ENCODE data around the gene ABCA1. TPM values are rescaled to one million over a fixed set of nuclear protein-coding genes. Genes with fewer than 3 reads are reported as not detected.
"Not testable (repeated sequence)": the region's sequence is repeated elsewhere in the genome, so short reads cannot be mapped to it uniquely, and the experiment has no call there.

ABCA1 gene
- total RNA-seq, 1 donor: 73.1 TPM

DNA sequence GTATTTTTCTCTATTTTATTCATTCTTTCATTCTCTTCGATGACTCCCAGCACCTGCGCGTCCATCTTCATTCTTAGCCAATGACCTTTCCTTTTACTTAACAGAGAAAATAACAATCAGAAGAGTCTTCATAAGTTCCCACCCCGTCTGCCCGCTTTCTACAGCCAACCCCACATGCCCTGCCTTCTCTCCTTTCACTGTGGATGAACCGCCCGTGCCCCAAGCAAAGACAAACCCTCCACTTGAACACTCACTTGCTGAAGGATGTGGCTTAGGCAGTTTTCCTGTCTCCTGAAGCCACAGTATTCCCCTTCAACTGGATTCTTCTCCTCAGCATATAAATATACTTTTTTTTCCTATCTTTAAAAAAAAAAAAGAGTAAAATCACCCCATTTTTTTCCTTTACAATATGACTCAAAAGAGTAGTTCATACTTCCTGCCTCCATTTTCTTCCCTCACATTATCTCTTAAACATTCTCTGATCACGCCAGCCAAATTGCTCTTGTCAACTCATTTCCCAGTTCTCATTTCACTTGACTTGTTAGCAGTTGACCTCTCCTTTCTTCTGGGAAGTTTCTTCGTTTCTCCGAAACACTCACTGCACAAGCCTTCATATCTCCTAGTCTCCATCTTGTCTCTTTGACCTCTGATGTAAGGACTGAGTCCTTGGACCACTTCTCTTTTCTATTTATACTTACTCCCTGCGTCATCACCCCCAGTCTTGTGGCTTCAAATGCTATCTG is 153.0 kb downstream of the ABCA1 start:
- Histone ChIP-seq H3K79me2 (ENCODE audit: insufficient read depth, low read length) (no peaks in the 10 kb centered on the region), H3K4me2 (ENCODE audit: insufficient read depth, low read length) (no peak overlapping the region), H3K27ac (ENCODE audit: low read depth, low read length) (no peak overlapping the region), H2AFZ (ENCODE audit: low read length) (no peak overlapping the region), H3K36me3 (ENCODE audit: insufficient read depth, low read length) (no peaks in the 10 kb centered on the region), H3K4me1 (ENCODE audit: insufficient read depth, low read length) (peaks cover 17% of the 10 kb centered on the region), H4K20me1 (ENCODE audit: insufficient read depth, low read length) (no peaks in the 10 kb centered on the region), H3K9me3 (ENCODE audit: low read depth, low read length) (no peaks in the 10 kb centered on the region), H3K4me3 (ENCODE audit: insufficient read depth, low read length) (no peak overlapping the region), H3K27me3 (ENCODE audit: insufficient read depth, low read length) (no peaks in the 10 kb centered on the region)
- no peak for TF ChIP-seq CTCF (IDR thresholded peaks at IDR 0.05; ENCODE audit: extremely low read depth, low read depth, low read length)
- DNase-seq (ENCODE audit: insufficient read length, low spot score, missing footprints): no peak

DNA sequence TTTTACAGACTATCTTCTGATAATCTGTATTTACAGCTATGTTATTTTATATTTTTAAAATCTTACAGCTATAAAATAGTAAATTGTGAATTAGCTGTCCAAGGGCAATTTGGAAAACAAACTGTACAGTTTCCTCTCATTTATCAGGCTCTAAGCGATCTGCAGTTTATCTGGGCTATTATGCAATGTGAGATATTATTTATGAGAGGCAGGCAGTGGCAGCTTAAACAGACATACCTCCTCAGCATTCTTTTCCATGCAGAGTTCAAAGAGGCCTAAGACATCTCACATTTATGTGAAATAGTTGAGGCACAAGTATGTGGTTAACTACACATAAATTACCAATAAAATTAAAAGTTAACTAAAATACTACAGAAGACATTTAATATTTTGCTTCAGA is 153.8 kb downstream of the ABCA1 start:
- Histone ChIP-seq H2AFZ (ENCODE audit: low read length) (no peak overlapping the region), H3K9me3 (ENCODE audit: low read depth, low read length) (no peaks in the 10 kb centered on the region), H3K27ac (ENCODE audit: low read depth, low read length) (no peak overlapping the region), H4K20me1 (ENCODE audit: insufficient read depth, low read length) (no peaks in the 10 kb centered on the region), H3K4me3 (ENCODE audit: insufficient read depth, low read length) (no peak overlapping the region), H3K4me1 (ENCODE audit: insufficient read depth, low read length) (peaks cover 17% of the 10 kb centered on the region), H3K36me3 (ENCODE audit: insufficient read depth, low read length) (no peaks in the 10 kb centered on the region), H3K79me2 (ENCODE audit: insufficient read depth, low read length) (no peaks in the 10 kb centered on the region), H3K27me3 (ENCODE audit: insufficient read depth, low read length) (no peaks in the 10 kb centered on the region), H3K4me2 (ENCODE audit: insufficient read depth, low read length) (no peak overlapping the region)
- no peak for DNase-seq (ENCODE audit: insufficient read length, low spot score, missing footprints)
- TF ChIP-seq CTCF (IDR thresholded peaks at IDR 0.05; ENCODE audit: extremely low read depth, low read depth, low read length): no peak

DNA sequence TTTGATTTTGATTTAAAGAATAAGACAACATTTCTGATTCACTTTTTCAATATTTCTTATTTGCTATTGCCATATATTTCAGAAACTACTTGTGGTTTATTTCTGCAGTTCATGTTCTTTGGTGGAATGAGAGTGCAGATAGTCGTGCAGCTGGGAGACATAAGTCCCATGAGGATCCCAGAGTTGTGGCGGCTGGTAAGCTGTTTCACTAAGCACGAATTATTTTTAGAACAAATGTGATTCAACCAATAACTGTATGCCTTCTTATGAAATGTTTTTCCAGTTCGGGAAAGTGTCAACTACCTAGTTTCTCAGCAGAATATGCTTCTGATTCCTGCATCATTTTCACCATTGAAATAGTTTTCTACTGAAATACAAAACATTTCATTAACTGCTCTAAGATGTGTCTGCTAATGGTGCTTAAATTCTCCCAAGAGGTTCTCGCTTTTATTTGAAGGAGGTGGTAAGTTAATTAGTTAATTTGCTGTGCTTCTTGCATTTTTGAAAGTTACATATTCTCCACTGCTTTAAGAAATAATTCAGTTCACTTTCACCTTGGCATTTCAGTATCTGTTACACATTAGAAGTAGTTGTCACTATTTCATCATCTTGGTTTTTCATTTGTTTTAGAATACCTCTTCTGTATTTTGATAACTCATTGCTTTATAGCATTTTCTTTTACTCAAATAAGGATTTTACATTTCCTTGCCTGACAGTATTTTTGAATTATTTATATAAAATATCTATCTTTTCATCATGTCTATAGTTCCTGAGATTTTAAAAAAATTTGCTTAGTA is 155.0 kb downstream of the ABCA1 start:
- no peaks in the 10 kb centered on the region for H3K27me3 ChIP-seq (ENCODE audit: insufficient read depth, low read length)
- peak overlapping the region; percentile 46 for H3K4me2 ChIP-seq (ENCODE audit: insufficient read depth, low read length)
- TF ChIP-seq CTCF (IDR thresholded peaks at IDR 0.05; ENCODE audit: extremely low read depth, low read depth, low read length): no peak
- H3K36me3 ChIP-seq (ENCODE audit: insufficient read depth, low read length): no peaks in the 10 kb centered on the region
- H3K4me3 ChIP-seq (ENCODE audit: insufficient read depth, low read length): no peak overlapping the region
- H3K79me2 ChIP-seq (ENCODE audit: insufficient read depth, low read length): no peaks in the 10 kb centered on the region
- DNase-seq (ENCODE audit: insufficient read length, low spot score, missing footprints): no peak
- no peaks in the 10 kb centered on the region for H3K9me3 ChIP-seq (ENCODE audit: low read depth, low read length)
- no peaks in the 10 kb centered on the region for H4K20me1 ChIP-seq (ENCODE audit: insufficient read depth, low read length)
- H2AFZ ChIP-seq (ENCODE audit: low read length): no peak overlapping the region
- peaks cover 17% of the 10 kb centered on the region for H3K4me1 ChIP-seq (ENCODE audit: insufficient read depth, low read length)
- no peak overlapping the region for H3K27ac ChIP-seq (ENCODE audit: low read depth, low read length)

- Histone ChIP-seq H3K27ac (ENCODE audit: low read depth, low read length) (no peak overlapping the region), H3K4me3 (ENCODE audit: insufficient read depth, low read length) (no peak overlapping the region), H3K4me1 (ENCODE audit: insufficient read depth, low read length) (peaks cover 9% of the 10 kb centered on the region), H3K36me3 (ENCODE audit: insufficient read depth, low read length) (no peaks in the 10 kb centered on the region), H3K27me3 (ENCODE audit: insufficient read depth, low read length) (no peaks in the 10 kb centered on the region), H4K20me1 (ENCODE audit: insufficient read depth, low read length) (no peaks in the 10 kb centered on the region), H3K79me2 (ENCODE audit: insufficient read depth, low read length) (no peaks in the 10 kb centered on the region), H3K4me2 (ENCODE audit: insufficient read depth, low read length) (no peak overlapping the region), H2AFZ (ENCODE audit: low read length) (no peak overlapping the region), H3K9me3 (ENCODE audit: low read depth, low read length) (no peaks in the 10 kb centered on the region)
- no peak for DNase-seq (ENCODE audit: insufficient read length, low spot score, missing footprints)
- TF ChIP-seq CTCF (IDR thresholded peaks at IDR 0.05; ENCODE audit: extremely low read depth, low read depth, low read length): no peak
Measured at GRCh38 chr9:104769655-104770054, 158.3 kb downstream of the ABCA1 start.

- not testable (repeated sequence) for H4K20me1 ChIP-seq (ENCODE audit: insufficient read depth, low read length); H3K9me3 ChIP-seq (ENCODE audit: low read depth, low read length); H3K4me3 ChIP-seq (ENCODE audit: insufficient read depth, low read length); H2AFZ ChIP-seq (ENCODE audit: low read length); H3K27me3 ChIP-seq (ENCODE audit: insufficient read depth, low read length); H3K4me1 ChIP-seq (ENCODE audit: insufficient read depth, low read length); H3K36me3 ChIP-seq (ENCODE audit: insufficient read depth, low read length); DNase-seq (ENCODE audit: insufficient read length, low spot score, missing footprints); H3K4me2 ChIP-seq (ENCODE audit: insufficient read depth, low read length); H3K79me2 ChIP-seq (ENCODE audit: insufficient read depth, low read length); H3K27ac ChIP-seq (ENCODE audit: low read depth, low read length)
Measured at GRCh38 chr9:104769029-104769428, 158.9 kb downstream of the ABCA1 start.

All from osteoblast (primary cell).